ENCODE measurements around the gene ARHGAP24. TPM values are rescaled to one million over a fixed set of nuclear protein-coding genes. Genes with fewer than 3 reads are reported as not detected.

The ARHGAP24 gene
- total and polyA plus RNA-seq, 10 of the 15 experiments (the other 5 are each of a cell fraction or from before 2014, with no cell fraction given) = 0.10 to 4.2 (median 0.52) TPM

DNA sequence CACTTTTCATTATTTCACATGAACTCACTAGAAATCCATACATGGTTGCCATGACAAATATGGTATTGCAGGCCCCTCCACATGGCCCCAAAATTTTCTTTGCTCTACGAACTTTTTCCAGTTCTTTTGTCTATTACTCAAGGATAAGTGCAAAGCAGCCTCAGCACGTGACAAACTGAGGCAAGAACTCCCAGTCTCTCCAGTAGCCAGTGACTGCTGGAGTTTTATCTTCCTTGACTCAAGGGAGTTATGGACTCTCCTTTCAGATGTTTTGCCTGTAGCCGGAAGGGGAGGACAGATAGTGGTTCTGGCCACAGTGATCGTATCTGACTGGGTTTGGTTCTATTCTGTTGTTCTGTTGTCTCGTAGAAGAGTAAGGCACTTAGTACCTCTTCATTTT is 105.5 kb downstream of the ARHGAP24 start:
- intact Hi-C loops (cut with micrococcal nuclease; ENCODE audit: unreplicated experiment) (no loop called here), in situ Hi-C loops (cut with MboI) (no loop called here)
- Histone ChIP-seq H3K9ac (ENCODE audit: control insufficient read depth, insufficient read depth, low read length) (no peak overlapping the region), H3K4me2 (ENCODE audit: control insufficient read depth, insufficient read depth) (no peak overlapping the region), H3K4me1 (ENCODE audit: control insufficient read depth, insufficient read depth, low read length) (no peaks in the 10 kb centered on the region), H2AFZ (ENCODE audit: control insufficient read depth, low read depth, low read length) (no peak overlapping the region), H3K9me3 (replicated peaks; ENCODE audit: control insufficient read depth, insufficient read depth, low read length) (no peaks in the 10 kb centered on the region; the same call in 2 of the 3 replicates), H3K4me3 (no peak overlapping the region), H3K27me3 (replicated peaks in 1 of 2; ENCODE audit: control insufficient read depth in 2 of 2, insufficient read depth in 2 of 2, low read length in 1 of 2) (no peaks in the 10 kb centered on the region), H3K36me3 (ENCODE audit: control insufficient read depth in 2 of 2, insufficient read depth in 2 of 2, low read length in 1 of 2) (no peaks in the 10 kb centered on the region), H3K79me2 (ENCODE audit: control insufficient read depth, insufficient read depth, low read length) (no peaks in the 10 kb centered on the region), H3K27ac (ENCODE audit: control insufficient read depth, insufficient read depth) (no peak overlapping the region), H4K20me1 (ENCODE audit: control insufficient read depth, insufficient read depth) (no peaks in the 10 kb centered on the region)
- ChIA-PET POLR2A (no interaction called here), RAD21 (ENCODE audit: unreplicated experiment) (no interaction called here), SMC1A (ENCODE audit: uncharacterized antibody, unreplicated experiment) (interaction anchor here (1.0 to 1.7 kb wide), 2 partner anchors 134 to 167 kb away, joined by 3 to 4 read pairs; no protein-coding TSS in a partner anchor), CTCF (no interaction called here)
- DNase-seq (ENCODE audit: low read depth, low spot score) (no peak), ATAC-seq (no peak), FAIRE-seq (no peak)
- BruUV-seq (replicated peaks) = no TSS peak
- WGBS (ENCODE audit: insufficient coverage, insufficient replicate concordance, low lambda C conversion rate, missing lambda C conversion rate) = 73% methylated on average over 5 of the region's 5 CpGs
- TF ChIP-seq RBBP5 (conservative IDR thresholded peaks at IDR 0.05) (no peak), TBL1XR1 (IDR thresholded peaks at IDR 0.05; ENCODE audit: low read depth, low read length) (no peak), NR2C1 (IDR thresholded peaks at IDR 0.05) (no peak), GATAD2B (conservative IDR thresholded peaks at IDR 0.05; ENCODE audit: low read depth) (no peak), RAD51 (IDR thresholded peaks at IDR 0.05) (no peak), RAD21 (IDR thresholded peaks at IDR 0.05; ENCODE audit: insufficient read depth, low read depth, low read length) (no peak), SMAD1 (IDR thresholded peaks at IDR 0.05; ENCODE audit: low read depth, partially characterized antibody) (no peak), CUX1 (IDR thresholded peaks at IDR 0.05; ENCODE audit: insufficient replicate concordance, low read depth, low read length) (no peak), EZH2 (IDR thresholded peaks at IDR 0.05; ENCODE audit: borderline replicate concordance, control insufficient read depth, low read depth, low read length) (no peak), MEF2A (IDR thresholded peaks at IDR 0.05; ENCODE audit: insufficient read depth, low read depth, low read length) (no peak), KDM1A (IDR thresholded peaks at IDR 0.05; ENCODE audit: borderline replicate concordance) (no peak)
- TF ChIP-seq, protein P1, sequence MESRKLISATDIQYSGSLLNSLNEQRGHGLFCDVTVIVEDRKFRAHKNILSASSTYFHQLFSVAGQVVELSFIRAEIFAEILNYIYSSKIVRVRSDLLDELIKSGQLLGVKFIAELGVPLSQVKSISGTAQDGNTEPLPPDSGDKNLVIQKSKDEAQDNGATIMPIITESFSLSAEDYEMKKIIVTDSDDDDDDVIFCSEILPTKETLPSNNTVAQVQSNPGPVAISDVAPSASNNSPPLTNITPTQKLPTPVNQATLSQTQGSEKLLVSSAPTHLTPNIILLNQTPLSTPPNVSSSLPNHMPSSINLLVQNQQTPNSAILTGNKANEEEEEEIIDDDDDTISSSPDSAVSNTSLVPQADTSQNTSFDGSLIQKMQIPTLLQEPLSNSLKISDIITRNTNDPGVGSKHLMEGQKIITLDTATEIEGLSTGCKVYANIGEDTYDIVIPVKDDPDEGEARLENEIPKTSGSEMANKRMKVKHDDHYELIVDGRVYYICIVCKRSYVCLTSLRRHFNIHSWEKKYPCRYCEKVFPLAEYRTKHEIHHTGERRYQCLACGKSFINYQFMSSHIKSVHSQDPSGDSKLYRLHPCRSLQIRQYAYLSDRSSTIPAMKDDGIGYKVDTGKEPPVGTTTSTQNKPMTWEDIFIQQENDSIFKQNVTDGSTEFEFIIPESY (IDR thresholded peaks at IDR 0.05) = no peak
